Measurements from ENCODE around the gene AUNIP. TPM values are rescaled to one million over a fixed set of nuclear protein-coding genes. Genes with fewer than 3 reads are reported as not detected.
A peak's percentile ranks its signal among the peaks of the same experiment; 100 is the strongest.

AUNIP gene
- total RNA-seq, 2 experiments from 2014 or later: 4.8 TPM

- peaks cover 16% of the 10 kb centered on the region for H3K4me1 Mint-ChIP-seq
- H3K27ac Mint-ChIP-seq: no peak overlapping the region
- ATAC-seq (ENCODE audit: low read depth) (no peak), DNase-seq (no peak)
- H3K27me3 Mint-ChIP-seq: no peaks in the 10 kb centered on the region
- no peaks in the 10 kb centered on the region for H3K36me3 Mint-ChIP-seq
- no peak overlapping the region for H3K4me3 Mint-ChIP-seq
- H3K9me3 Mint-ChIP-seq: no peaks in the 10 kb centered on the region
- POLR2A ChIA-PET: interaction anchor here (0.6 to 1.2 kb wide), 2 partner anchors 29 to 194 kb away, joined by 3 read pairs; partner anchors contain the start of gene PAFAH2
Measured at GRCh38 chr1:25803368-25803767, 55.9 kb downstream of the AUNIP start.

GRCh38 chr1:25802915-25803314, 56.3 kb downstream of the AUNIP start:
- peaks cover 16% of the 10 kb centered on the region for H3K4me1 Mint-ChIP-seq
- H3K27ac Mint-ChIP-seq: no peak overlapping the region
- no peaks in the 10 kb centered on the region for H3K9me3 Mint-ChIP-seq
- DNase-seq (no peak), ATAC-seq (ENCODE audit: low read depth) (no peak)
- no peaks in the 10 kb centered on the region for H3K27me3 Mint-ChIP-seq
- POLR2A ChIA-PET: interaction anchor here (0.6 to 1.4 kb wide), 3 partner anchors 29 to 570 kb away, joined by 3 read pairs; partner anchors contain the start of genes PAFAH2 and SYF2
- H3K36me3 Mint-ChIP-seq: no peaks in the 10 kb centered on the region
- H3K4me3 Mint-ChIP-seq: peak overlapping the region; percentile 14

- peak overlapping the region; percentile 84 for H3K4me3 Mint-ChIP-seq
- peak overlapping the region; percentile 43 for H3K27ac Mint-ChIP-seq
- peaks cover 32% of the 10 kb centered on the region for H3K4me1 Mint-ChIP-seq
- no peaks in the 10 kb centered on the region for H3K9me3 Mint-ChIP-seq
- ATAC-seq (ENCODE audit: low read depth): no peak
- no peaks in the 10 kb centered on the region for H3K27me3 Mint-ChIP-seq
- no peak for DNase-seq
- POLR2A ChIA-PET: interaction anchor here (0.6 to 1.7 kb wide), 2 partner anchors 19 to 110 kb away, joined by 6 to 13 read pairs; partner anchors contain the start of gene MTFR1L
- no peaks in the 10 kb centered on the region for H3K36me3 Mint-ChIP-seq
Measured at GRCh38 chr1:25800703-25801377, 58.4 kb downstream of the AUNIP start.

GRCh38 chr1:25799935-25800702, 59.1 kb downstream of the AUNIP start, which contains the start of gene SELENON:
TSS of gene SELENON (plus strand) at chr1:25800193. CDS start at chr1:25800231, 38 bp downstream.
- H3K27me3 Mint-ChIP-seq: no peaks in the 10 kb centered on the region
- H3K9me3 Mint-ChIP-seq: no peaks in the 10 kb centered on the region
- DNase-seq (peak; percentile 61), ATAC-seq (ENCODE audit: low read depth) (peak; percentile 41)
- H3K36me3 Mint-ChIP-seq: peaks cover under 1% of the 10 kb centered on the region
- peak within 1 kb of the TSS; percentile 43 for H3K27ac Mint-ChIP-seq
- H3K4me3 Mint-ChIP-seq: peak within 1 kb of the TSS; percentile 84
- peaks cover 32% of the 10 kb centered on the region for H3K4me1 Mint-ChIP-seq
- POLR2A ChIA-PET: interaction anchor here (0.6 to 1.7 kb wide), 2 partner anchors 20 to 110 kb away, joined by 6 to 13 read pairs; partner anchors contain the start of gene MTFR1L

GRCh38 chr1:25799352-25799934, 59.8 kb downstream of the AUNIP start:
- POLR2A ChIA-PET: interaction anchor here (1.7 kb wide), 1 partner anchor 20 kb away, joined by 13 read pairs; the partner anchor contains the start of gene MTFR1L
- Mint-ChIP-seq H3K9me3 (no peaks in the 10 kb centered on the region), H3K27me3 (no peaks in the 10 kb centered on the region), H3K36me3 (peaks cover 2% of the 10 kb centered on the region), H3K4me1 (peaks cover 34% of the 10 kb centered on the region), H3K27ac (no peak overlapping the region), H3K4me3 (peak overlapping the region; percentile 48)
- ATAC-seq (ENCODE audit: low read depth) (no peak), DNase-seq (no peak)

GRCh38 chr1:25798666-25799351, 60.4 kb downstream of the AUNIP start:
- Mint-ChIP-seq H3K36me3 (peaks cover 2% of the 10 kb centered on the region), H3K4me3 (peak overlapping the region; percentile 48), H3K4me1 (peaks cover 34% of the 10 kb centered on the region), H3K9me3 (no peaks in the 10 kb centered on the region), H3K27ac (peak overlapping the region; percentile 26), H3K27me3 (no peaks in the 10 kb centered on the region)
- POLR2A ChIA-PET: interaction anchor here (1.8 kb wide), 1 partner anchor 190 kb away, joined by 4 read pairs; no protein-coding TSS in a partner anchor
- DNase-seq: no peak
- no peak for ATAC-seq (ENCODE audit: low read depth)

- Mint-ChIP-seq H3K27me3 (no peaks in the 10 kb centered on the region), H3K27ac (no peak overlapping the region), H3K9me3 (no peaks in the 10 kb centered on the region), H3K4me3 (no peak overlapping the region), H3K36me3 (peaks cover 2% of the 10 kb centered on the region), H3K4me1 (peaks cover 31% of the 10 kb centered on the region)
- peak; percentile 62 for DNase-seq
- POLR2A ChIA-PET: interaction anchor here (1.8 kb wide), 1 partner anchor 189 kb away, joined by 4 read pairs; no protein-coding TSS in a partner anchor
- ATAC-seq (ENCODE audit: low read depth): no peak
Measured at GRCh38 chr1:25797939-25798338, 61.3 kb downstream of the AUNIP start.

- H3K4me3 Mint-ChIP-seq: peak overlapping the region; percentile 73
- no peaks in the 10 kb centered on the region for H3K27me3 Mint-ChIP-seq
- POLR2A ChIA-PET: interaction anchor here (1.2 to 1.8 kb wide), 2 partner anchors 31 to 188 kb away, joined by 4 read pairs; no protein-coding TSS in a partner anchor
- peaks cover 24% of the 10 kb centered on the region for H3K4me1 Mint-ChIP-seq
- peaks cover 2% of the 10 kb centered on the region for H3K36me3 Mint-ChIP-seq
- peak overlapping the region; percentile 77 for H3K27ac Mint-ChIP-seq
- DNase-seq (peak; percentile 89), ATAC-seq (ENCODE audit: low read depth) (peak; percentile 74)
- H3K9me3 Mint-ChIP-seq: no peaks in the 10 kb centered on the region
Measured at GRCh38 chr1:25796811-25797458, 62.3 kb downstream of the AUNIP start.

GRCh38 chr1:25795946-25796810, 63.1 kb downstream of the AUNIP start:
- H3K4me3 Mint-ChIP-seq: peak overlapping the region; percentile 73
- POLR2A ChIA-PET: interaction anchor here (0.8 to 1.3 kb wide), 3 partner anchors 22 to 177 kb away, joined by 3 to 4 read pairs (median 3); no protein-coding TSS in a partner anchor
- no peaks in the 10 kb centered on the region for H3K9me3 Mint-ChIP-seq
- no peak for DNase-seq
- H3K27me3 Mint-ChIP-seq: no peaks in the 10 kb centered on the region
- H3K27ac Mint-ChIP-seq: peak overlapping the region; percentile 72
- H3K36me3 Mint-ChIP-seq: peaks cover 2% of the 10 kb centered on the region
- H3K4me1 Mint-ChIP-seq: peaks cover 24% of the 10 kb centered on the region
- peak; percentile 31 for ATAC-seq (ENCODE audit: low read depth)

GRCh38 chr1:25795211-25795610, 64.0 kb downstream of the AUNIP start:
- ATAC-seq (ENCODE audit: low read depth): no peak
- DNase-seq: no peak
- Mint-ChIP-seq H3K36me3 (peaks cover 2% of the 10 kb centered on the region), H3K4me3 (no peak overlapping the region), H3K4me1 (peaks cover 20% of the 10 kb centered on the region), H3K27ac (no peak overlapping the region), H3K9me3 (no peaks in the 10 kb centered on the region), H3K27me3 (no peaks in the 10 kb centered on the region)
- POLR2A ChIA-PET: interaction anchor here (1.3 kb wide), 1 partner anchor 21 kb away, joined by 3 read pairs; no protein-coding TSS in a partner anchor

GRCh38 chr1:25794325-25794724, 64.9 kb downstream of the AUNIP start:
- peaks cover 5% of the 10 kb centered on the region for H3K36me3 Mint-ChIP-seq
- DNase-seq: no peak
- H3K4me3 Mint-ChIP-seq: no peak overlapping the region
- ATAC-seq (ENCODE audit: low read depth): no peak
- POLR2A ChIA-PET: no interaction called here
- peaks cover 20% of the 10 kb centered on the region for H3K4me1 Mint-ChIP-seq
- H3K9me3 Mint-ChIP-seq: no peaks in the 10 kb centered on the region
- H3K27ac Mint-ChIP-seq: no peak overlapping the region
- no peaks in the 10 kb centered on the region for H3K27me3 Mint-ChIP-seq

Data from activated naive CD8-positive, alpha-beta T cell treated with anti-CD3 and anti-CD28 coated beads, Interleukin-2, amount 10 ng/mL, durations not matched to agents 7 days and 5 days (primary cell).